Neural progenitor cell (in vitro differentiated cells): ENCODE results near the gene VPS13D.

Experiments
- EZH2 ChIP-seq: fragments of 200-600 bp; sonication (generic); IDR thresholded peaks from 2 replicates; pipeline ENCODE4 v1.6.1; 2017; ENCODE audit warnings: antibody characterized with exemption, mild to moderate bottlenecking, moderate library complexity
- TF ChIP-seq, protein P1 (sequence below): fragments of 200-600 bp; sonication (generic); IDR thresholded peaks from 2 replicates; pipeline ENCODE4 v1.5.1; 2017; ENCODE audit warnings: antibody characterized with exemption, mild to moderate bottlenecking

DNA sequence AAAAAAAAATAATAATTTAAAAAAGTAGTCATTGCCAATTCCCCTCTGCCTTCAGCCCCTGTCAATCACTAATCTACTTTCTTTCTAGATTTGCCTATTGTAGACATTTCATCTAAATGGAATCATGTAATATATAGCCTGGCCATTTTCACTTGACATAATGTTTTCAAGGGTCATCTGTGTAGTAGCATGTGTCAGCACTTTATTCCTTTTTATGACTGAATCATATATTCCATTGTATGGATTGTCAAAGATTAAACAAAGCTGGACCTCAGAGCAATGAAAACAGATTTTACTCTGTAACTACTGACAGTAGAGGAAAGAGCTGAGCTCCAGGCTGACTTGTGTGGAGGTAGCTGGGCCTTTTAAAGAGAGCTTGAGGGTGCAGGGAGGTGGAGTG is 15.9 kb downstream of the VPS13D start:
- TF ChIP-seq, protein P1, sequence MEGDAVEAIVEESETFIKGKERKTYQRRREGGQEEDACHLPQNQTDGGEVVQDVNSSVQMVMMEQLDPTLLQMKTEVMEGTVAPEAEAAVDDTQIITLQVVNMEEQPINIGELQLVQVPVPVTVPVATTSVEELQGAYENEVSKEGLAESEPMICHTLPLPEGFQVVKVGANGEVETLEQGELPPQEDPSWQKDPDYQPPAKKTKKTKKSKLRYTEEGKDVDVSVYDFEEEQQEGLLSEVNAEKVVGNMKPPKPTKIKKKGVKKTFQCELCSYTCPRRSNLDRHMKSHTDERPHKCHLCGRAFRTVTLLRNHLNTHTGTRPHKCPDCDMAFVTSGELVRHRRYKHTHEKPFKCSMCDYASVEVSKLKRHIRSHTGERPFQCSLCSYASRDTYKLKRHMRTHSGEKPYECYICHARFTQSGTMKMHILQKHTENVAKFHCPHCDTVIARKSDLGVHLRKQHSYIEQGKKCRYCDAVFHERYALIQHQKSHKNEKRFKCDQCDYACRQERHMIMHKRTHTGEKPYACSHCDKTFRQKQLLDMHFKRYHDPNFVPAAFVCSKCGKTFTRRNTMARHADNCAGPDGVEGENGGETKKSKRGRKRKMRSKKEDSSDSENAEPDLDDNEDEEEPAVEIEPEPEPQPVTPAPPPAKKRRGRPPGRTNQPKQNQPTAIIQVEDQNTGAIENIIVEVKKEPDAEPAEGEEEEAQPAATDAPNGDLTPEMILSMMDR: no peak
- TF ChIP-seq EZH2: no peak
